ENCODE measurements around the gene FLNC.

Gene FLNC

DNA sequence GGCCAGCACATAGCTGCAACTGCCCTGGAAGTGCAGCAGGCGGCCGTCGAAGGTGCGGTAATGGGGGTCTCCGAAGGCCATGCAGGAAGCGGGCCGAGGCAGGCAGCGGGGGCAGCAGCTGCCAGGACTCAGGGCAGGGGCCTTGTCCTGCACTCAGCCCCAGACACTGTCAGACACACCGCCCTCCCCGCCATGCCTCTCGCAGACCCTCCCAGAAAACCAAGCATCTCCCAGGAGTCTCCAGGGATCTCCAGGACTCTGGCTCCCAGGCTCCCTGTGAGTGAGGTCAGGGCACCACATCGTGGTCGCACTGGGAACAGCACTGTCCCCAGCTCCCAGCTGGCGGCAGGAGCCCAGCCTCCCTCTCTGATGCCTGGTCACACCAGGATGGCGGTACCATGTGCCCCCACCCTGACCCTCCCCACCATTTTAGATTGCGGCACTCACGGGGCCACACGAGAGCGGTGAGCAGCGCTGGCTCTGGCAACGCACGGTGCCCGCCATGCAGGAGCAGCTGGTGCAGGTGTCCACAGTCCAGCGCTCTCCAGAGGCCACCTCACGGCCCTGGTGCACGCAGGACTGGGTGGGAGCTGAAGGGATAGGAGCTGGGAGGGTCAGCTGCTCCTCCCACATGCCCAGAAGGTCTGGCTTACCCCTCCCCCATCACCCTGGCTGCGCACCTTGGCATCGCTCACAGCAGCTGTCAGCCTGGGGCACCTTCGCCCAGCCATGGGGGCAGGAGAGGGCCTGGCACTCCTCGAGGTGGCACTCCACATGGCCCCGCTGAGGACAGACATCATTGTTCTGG is 49.9 kb downstream of the FLNC start:
- DNase-seq, result peak; percentile 5

GRCh38 chr7:128880791-128881457 is 50.7 kb downstream of the FLNC start:
- no peak for DNase-seq

- DNase-seq, result no peak
Measured at GRCh38 chr7:128881458-128882125, 51.4 kb downstream of the FLNC start.

GRCh38 chr7:128882134-128882533 is 51.9 kb downstream of the FLNC start:
- DNase-seq, result no peak

GRCh38 chr7:128883622-128884448 is 53.6 kb downstream of the FLNC start:
- peak; percentile 82 for DNase-seq

DNA sequence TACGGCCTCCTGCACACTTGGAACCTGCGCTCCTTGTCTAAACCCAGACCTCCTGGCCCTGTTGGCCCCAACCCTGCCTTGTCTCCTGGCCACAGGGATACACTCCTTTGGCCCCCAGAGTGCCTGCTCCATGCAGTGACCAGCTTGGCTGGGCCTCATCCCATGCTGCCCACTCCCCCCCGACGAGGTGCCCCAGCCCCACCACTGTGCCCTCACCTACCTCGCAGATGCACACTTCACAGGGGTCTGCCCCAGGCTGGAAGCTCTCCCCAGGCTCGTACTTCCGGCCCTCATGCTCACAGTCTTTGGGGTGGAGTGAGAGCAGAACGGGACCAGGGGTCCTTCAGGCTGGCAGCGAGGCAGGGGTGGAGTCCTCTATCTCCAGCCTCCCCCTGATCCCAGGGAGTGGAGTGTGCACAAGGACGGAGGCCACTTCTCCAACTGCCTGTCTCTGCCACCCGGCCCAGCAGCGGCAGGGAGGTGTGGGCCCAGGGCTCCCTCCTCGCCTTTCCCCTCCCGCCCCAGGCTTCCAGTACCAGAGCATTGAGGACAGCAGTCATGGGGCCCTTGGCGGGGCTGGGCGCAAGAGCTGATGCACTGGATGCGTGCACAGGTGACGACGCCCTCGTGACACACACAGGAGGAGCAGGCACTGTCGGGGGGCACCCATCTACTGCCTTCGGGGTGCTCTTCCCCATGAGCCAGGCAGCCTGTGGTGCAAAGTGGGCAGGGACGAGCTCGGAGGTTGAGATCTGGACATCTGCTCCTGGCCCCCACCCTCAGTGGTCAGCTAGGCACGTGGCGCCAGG is 54.6 kb downstream of the FLNC start:
- no peak for DNase-seq

- no peak for DNase-seq
Measured at GRCh38 chr7:128885370-128886187, 55.4 kb downstream of the FLNC start.

GRCh38 chr7:128886391-128887168 is 56.4 kb downstream of the FLNC start:
- DNase-seq, result no peak

- DNase-seq, result no peak
Measured at GRCh38 chr7:128887169-128888038, 57.2 kb downstream of the FLNC start.

DNA sequence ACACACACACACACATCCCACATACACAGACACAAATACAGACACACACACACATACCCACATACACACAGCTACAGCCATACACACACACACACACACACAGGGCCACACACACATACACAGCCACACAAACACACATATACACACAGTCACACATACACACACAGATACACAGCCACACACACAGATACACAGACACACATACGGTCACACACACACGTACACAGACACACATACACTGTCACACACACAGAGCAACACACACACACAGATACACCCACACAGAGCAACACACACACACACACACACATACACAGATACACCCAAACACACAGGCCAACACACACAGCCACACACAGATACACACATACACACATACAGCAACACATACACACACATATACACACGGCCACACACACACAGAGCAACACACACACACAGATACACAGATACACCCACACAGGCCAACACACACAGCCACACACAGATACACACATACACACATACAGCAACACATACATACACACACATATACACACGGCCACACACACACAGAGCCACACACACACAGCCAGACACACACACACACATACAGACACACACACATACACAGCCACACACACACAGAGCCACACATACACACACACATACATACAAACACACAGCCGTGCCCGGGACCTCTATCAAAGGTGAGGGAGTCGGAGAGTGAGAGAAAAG is 58.0 kb downstream of the FLNC start:
- DNase-seq, result no peak

DNA sequence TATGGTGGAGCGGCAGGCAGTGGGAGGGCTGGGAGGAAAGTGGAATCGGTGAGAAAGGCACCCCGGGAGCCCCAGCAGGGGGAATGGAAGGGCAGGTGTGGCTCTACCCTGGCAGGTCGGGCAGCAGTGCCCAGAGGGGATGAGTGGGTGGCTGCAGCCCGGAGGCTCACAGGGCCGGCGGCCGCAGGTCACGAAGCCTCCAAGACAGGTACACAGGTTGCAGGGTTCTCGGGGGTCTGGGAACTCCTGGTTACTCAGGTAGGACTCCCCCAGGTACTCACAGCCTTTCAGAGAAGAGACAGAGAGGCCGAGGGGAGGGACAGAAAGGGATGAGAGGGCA is 58.5 kb downstream of the FLNC start:
- DNase-seq, result no peak

- DNase-seq, result no peak
Measured at GRCh38 chr7:128889121-128889520, 58.9 kb downstream of the FLNC start.

- no peak for DNase-seq
Measured at GRCh38 chr7:128890306-128891109, 60.3 kb downstream of the FLNC start.

GRCh38 chr7:128891110-128891941 is 61.1 kb downstream of the FLNC start:
- no peak for DNase-seq

DNA sequence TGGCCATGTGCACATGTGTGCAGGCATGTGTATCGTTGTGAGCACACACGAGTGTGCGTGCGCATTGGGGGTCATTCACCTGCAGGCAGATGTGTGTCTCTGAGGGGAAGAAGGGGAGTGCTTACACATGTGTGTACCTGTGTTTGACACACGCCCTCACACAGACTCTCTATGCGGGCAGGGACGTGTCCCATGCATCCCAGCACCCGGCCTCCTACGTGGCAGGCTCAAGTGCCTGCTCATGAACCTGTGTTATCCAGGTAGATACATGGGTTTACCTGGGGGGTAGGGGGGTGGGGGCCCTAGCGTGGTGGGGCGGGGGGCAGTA is 61.7 kb downstream of the FLNC start:
- no peak for DNase-seq

DNA sequence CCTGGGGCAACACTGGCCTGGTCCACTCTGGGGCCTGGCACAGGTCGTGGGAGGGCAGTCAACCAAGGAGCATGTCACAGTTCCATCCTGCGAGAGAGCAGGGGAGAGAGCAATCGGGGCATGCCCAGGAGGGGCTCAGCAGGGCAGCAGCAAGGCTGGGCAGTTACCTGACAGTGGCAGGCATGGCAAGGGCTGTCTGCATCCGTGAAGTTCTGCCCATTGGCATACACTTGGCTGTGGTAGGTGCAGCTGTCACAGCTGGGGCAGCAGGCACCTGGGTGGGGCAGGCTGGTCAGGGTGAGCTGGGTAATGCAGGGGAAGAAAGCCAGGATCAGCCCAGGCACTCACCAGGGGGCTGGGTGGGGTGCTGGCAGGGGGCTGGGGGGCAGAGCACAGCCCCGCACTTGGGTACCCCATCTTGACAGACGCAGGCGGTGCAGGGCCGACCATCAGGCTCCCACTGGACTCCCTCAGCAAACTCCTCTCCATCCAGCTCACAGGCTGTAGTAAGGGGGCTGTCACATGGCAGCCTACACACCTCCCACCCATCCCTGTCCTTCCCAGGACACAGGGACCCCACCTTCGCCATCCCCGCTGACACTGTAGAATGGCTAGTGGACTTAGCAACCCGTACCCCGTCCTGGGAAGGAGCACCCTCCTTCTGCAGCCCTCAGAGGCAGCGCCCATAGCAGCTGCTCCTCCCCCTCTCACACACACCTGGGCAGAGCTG is 62.5 kb downstream of the FLNC start:
- no peak for DNase-seq

Data from stimulated activated CD4-positive, alpha-beta T cell treated with anti-CD3 and anti-CD28 coated beads, Interleukin-1b, Interleukin-23, amount 100 ng/mL, for 48 hours (primary cell).